K562 (cell line): ENCODE results near the gene ZNF516. TPM values are rescaled to one million over a fixed set of nuclear protein-coding genes. Genes with fewer than 3 reads are reported as not detected.

Experiments
- ATAC-seq: fragments of 200-7000 bp; cut with Tn5 transposase; 3 replicates; pipeline ENCODE4 v1.9.1; 2020; ENCODE audit warnings: moderate library complexity
- BruUV-seq: library from RNA; stranded (reverse); fragments of 400-500 nt; replicated peaks from 2 replicates; lab custom pipeline; 2021; lab: Mats Ljungman, UMichigan
- CTCF ChIA-PET: fragments of 300-600 bp; formaldehyde crosslinking; extraction: SDS; loops from one replicate; lab custom pipeline; 2021; ENCODE audit warnings: low intra/inter-chr PET ratio; lab: Yijun Ruan, JAX
- POLR2A ChIA-PET: fragments of 300-600, 350-650 bp; sonication (Branson Sonifier 250); formaldehyde crosslinking; extraction: SDS; loops from one replicate; lab custom pipeline; 2021; ENCODE audit warnings: antibody characterized with exemption, inconsistent platforms; lab: Yijun Ruan, JAX
- DNase-seq, 4 experiments: peaks; one replicate each; pipeline versions ENCODE4 v3.0.0 to v3.0.0-alpha.2; 2011 to 2018; ENCODE audit warnings: low spot score in 3 of 4, mixed read lengths in 3 of 4; ENCODE audit errors: extremely low read depth in 1 of 4
- FAIRE-seq: peaks from 2 replicates; lab custom pipeline; 2011; peaks lifted over from hg19 to GRCh38; lab: Jason Lieb, UNC
- H2AFZ ChIP-seq: 2 replicates; pipeline ENCODE4 v1.6.0; 2011; ENCODE audit warnings: low read depth, low read length, control low read depth, inconsistent platforms
- H3K27ac ChIP-seq: fragments of 200-600 bp; 3 replicates; pipeline ENCODE4 v1.8.0; 2011; ENCODE audit warnings: low read depth, mild to moderate bottlenecking, control low read depth, inconsistent platforms, low read length, moderate library complexity, mixed read lengths; ENCODE audit errors: extremely low read depth
- H3K27me3 ChIP-seq, 2 experiments: fragments of 300-600 bp in 1 of 2; 2 replicates in 1 of 2; 3 replicates in 1 of 2; pipeline versions ENCODE4 v1.6.0 to v1.8.0; 2011; ENCODE audit warnings: inconsistent platforms in 2 of 2, low read length in 2 of 2, mild to moderate bottlenecking in 1 of 2, mixed read lengths in 1 of 2, moderate library complexity in 1 of 2; ENCODE audit not compliant: control insufficient read depth in 2 of 2, insufficient read depth in 2 of 2
- H3K36me3 ChIP-seq: fragments of 300-600 bp; 3 replicates; pipeline ENCODE4 v1.8.0; 2011; ENCODE audit warnings: mild to moderate bottlenecking, low read length, inconsistent platforms; ENCODE audit not compliant: control insufficient read depth, insufficient read depth
- H3K4me1 ChIP-seq, 2 experiments: fragments of 200-600 bp in 1 of 2; replicated peaks in 1 of 2; 2 replicates in 1 of 2; 3 replicates in 1 of 2; pipeline versions ENCODE4 v1.5.1 to v1.8.0; 2011; ENCODE audit warnings: inconsistent platforms in 2 of 2, low read length in 2 of 2, mild to moderate bottlenecking in 1 of 2, mixed read lengths in 1 of 2, moderate library complexity in 1 of 2; ENCODE audit not compliant: control insufficient read depth in 2 of 2, insufficient read depth in 2 of 2
- H3K4me2 ChIP-seq: 2 replicates; pipeline ENCODE4 v1.6.1; 2011; ENCODE audit warnings: low read length, control low read depth, inconsistent platforms, mixed read lengths; ENCODE audit not compliant: insufficient read depth
- H3K4me3 ChIP-seq: fragments of 200-600 bp; sonication (generic), shearing (Covaris generic); 2 replicates; pipeline ENCODE4 v1.5.1; 2016; ENCODE audit warnings: control low read depth, inconsistent platforms
- H3K79me2 ChIP-seq: fragments of 200-600 bp; 3 replicates; pipeline ENCODE4 v1.8.0; 2011; ENCODE audit warnings: low read length, inconsistent platforms; ENCODE audit not compliant: control insufficient read depth, insufficient read depth
- H3K9ac ChIP-seq, 2 experiments: 2 replicates each; pipeline versions ENCODE4 v1.6.0 to v1.6.1; 2011; ENCODE audit warnings: low read depth in 2 of 2, low read length in 2 of 2, control low read depth in 1 of 2, inconsistent platforms in 1 of 2, mild to moderate bottlenecking in 1 of 2, mixed read lengths in 1 of 2; ENCODE audit not compliant: insufficient read depth in 1 of 2
- H3K9me1 ChIP-seq: one replicate; pipeline ENCODE4 v1.6.0; 2011; ENCODE audit warnings: inconsistent platforms, mild to moderate bottlenecking, low read length, moderate library complexity; ENCODE audit not compliant: control insufficient read depth, insufficient read depth
- H3K9me3 ChIP-seq: replicated peaks from 2 replicates; pipeline ENCODE4 v1.5.1; 2011; ENCODE audit warnings: low read depth, low read length, inconsistent platforms; ENCODE audit not compliant: control insufficient read depth, insufficient read depth
- H4K20me1 ChIP-seq: replicated peaks from 2 replicates; pipeline ENCODE4 v1.6.1; 2011; ENCODE audit warnings: low read length, inconsistent platforms, mixed read lengths; ENCODE audit not compliant: control insufficient read depth, insufficient read depth
- ASH1L ChIP-seq: fragments of 450-650 bp; IDR thresholded peaks from 2 replicates; pipeline ENCODE4 v1.6.1; 2018; ENCODE audit warnings: borderline replicate concordance, mild to moderate bottlenecking, low read depth; ENCODE audit not compliant: partially characterized antibody
- CCNT2 ChIP-seq: IDR thresholded peaks from 2 replicates; pipeline ENCODE4 v1.6.1; 2011; ENCODE audit warnings: borderline replicate concordance, low read depth, mild to moderate bottlenecking, moderate library complexity, mixed read lengths, low read length; ENCODE audit not compliant: insufficient read length; ENCODE audit errors: extremely low read depth
- CHD4 ChIP-seq: fragments of 200-600 bp; sonication (generic); IDR thresholded peaks from 3 replicates; pipeline ENCODE4 v1.6.1; 2012; ENCODE audit warnings: low read depth, mild to moderate bottlenecking, mixed read lengths, low read length, inconsistent platforms; ENCODE audit not compliant: insufficient read depth, insufficient replicate concordance, poor library complexity, severe bottlenecking
- GATAD2B ChIP-seq: fragments of 450-650 bp; IDR thresholded peaks from 2 replicates; pipeline ENCODE4 v1.6.1; 2017; ENCODE audit warnings: mild to moderate bottlenecking, borderline replicate concordance
- HDAC2 ChIP-seq: fragments of 450-650 bp; IDR thresholded peaks from 2 replicates; pipeline ENCODE4 v1.6.1; 2016; ENCODE audit warnings: mild to moderate bottlenecking
- HDGF ChIP-seq: fragments of 450-650 bp; IDR thresholded peaks from 2 replicates; pipeline ENCODE4 v1.6.1; 2016
- HNRNPUL1 ChIP-seq: fragments of 200-400 bp; formaldehyde crosslinking; IDR thresholded peaks from 2 replicates; pipeline ENCODE4 v1.6.1; 2017; ENCODE audit warnings: low read length
- ILK ChIP-seq: fragments of 450-650 bp; IDR thresholded peaks from 2 replicates; pipeline ENCODE4 v1.6.1; 2016; ENCODE audit warnings: missing genetic modification characterization, low read depth, mild to moderate bottlenecking, missing compliant biosample characterization, moderate library complexity, borderline replicate concordance
- MEF2A ChIP-seq: IDR thresholded peaks from 2 replicates; pipeline ENCODE4 v1.6.1; 2011; ENCODE audit warnings: low read depth, mild to moderate bottlenecking, low read length, moderate library complexity; ENCODE audit not compliant: control insufficient read depth
- MEF2D ChIP-seq: conservative IDR thresholded peaks from 2 replicates; pipeline ENCODE4 v1.6.1; 2016; ENCODE audit warnings: low read depth, missing genetic modification characterization, missing compliant biosample characterization
- RHOXF2B ChIP-seq: fragments of 250-450 bp; sonication (Bioruptor Pico); conservative IDR thresholded peaks from 2 replicates; pipeline ENCODE4 v1.5.1; 2021
- TGIF2 ChIP-seq: sonication (generic); formaldehyde crosslinking; IDR thresholded peaks from 2 replicates; pipeline ENCODE4 v1.8.1; 2022; ENCODE audit warnings: mild to moderate bottlenecking, missing genetic modification reagents, moderate library complexity
- YBX1 ChIP-seq: fragments of 450-650 bp; IDR thresholded peaks from 2 replicates; pipeline ENCODE4 v1.7.1; 2016; ENCODE audit warnings: mild to moderate bottlenecking
- ZFP1 ChIP-seq: fragments of 450-650 bp; formaldehyde crosslinking; IDR thresholded peaks from 2 replicates; pipeline ENCODE4 v1.4.0; 2020; ENCODE audit warnings: mild to moderate bottlenecking, mixed read lengths
- ZNF124 ChIP-seq: sonication (generic); formaldehyde crosslinking; IDR thresholded peaks from 2 replicates; pipeline ENCODE4 v1.8.1; 2022; ENCODE audit warnings: missing genetic modification reagents
- ZNF3 ChIP-seq: fragments of 250-450 bp; sonication (Bioruptor Pico); IDR thresholded peaks from 2 replicates; pipeline ENCODE4 v1.5.0; 2021; ENCODE audit warnings: mild to moderate bottlenecking, moderate library complexity
- ZNF41 ChIP-seq: fragments of 250-450 bp; sonication (Bioruptor Pico); conservative IDR thresholded peaks from 2 replicates; pipeline ENCODE4 v1.4.0; 2020; ENCODE audit warnings: mild to moderate bottlenecking
- WGBS: fragments of 100-300 bp; shearing (Covaris generic); methylation state at CpG from one replicate; pipeline ENCODE4 v1.1.6; 2016; ENCODE audit warnings: low coverage, mixed read lengths; ENCODE audit not compliant: insufficient coverage; ENCODE audit errors: missing lambda C conversion rate; 5-methylcytosine and 5-hydroxymethylcytosine counted together
- in situ Hi-C: fragments of 300-500 bp; cut with MboI; formaldehyde crosslinking; loops from 4 replicates; pipeline ENCODE4 v1.15.0; 2018; ENCODE audit warnings: inconsistent platforms, mixed read lengths
- intact Hi-C: fragments of 100-400 bp; cut with micrococcal nuclease; formaldehyde crosslinking; loops from 2 replicates; pipeline ENCODE4 v1.14.2; 2022
- polyA plus RNA-seq, 8 experiments: library from polyadenylated mRNA; depleted of rRNA in 4 of 8; stranded (reverse) in 5 of 8; unstranded in 3 of 8; fragments of >200 nt; fragmentation: Nextera tagmentation in 2 of 8; fragmentation: Illumina TruSeq in 1 of 8; extraction: Ambion mirVana in 2 of 8; extraction: Trizol in 1 of 8; gene quantifications; 2 replicates each; pipeline versions ENCODE4 v1.2.1 to v1.2.3, GENCODE V29; 2011 to 2014; ENCODE audit warnings: inconsistent platforms in 1 of 8, missing spikeins in 1 of 8
- total RNA-seq, 7 experiments: library from RNA; depleted of rRNA in 6 of 7; stranded (reverse); fragments of >200 nt in 6 of 7; fragmentation: Illumina TruSeq in 2 of 7; extraction: Trizol in 2 of 7; gene quantifications; 2 replicates each; pipeline versions ENCODE4 v1.2.1 to v1.2.3, GENCODE V29; 2011 to 2021; ENCODE audit warnings: low replicate concordance in 1 of 7
- TF ChIP-seq, protein P1 (sequence below): sonication (generic); formaldehyde crosslinking; IDR thresholded peaks from 2 replicates; pipeline ENCODE4 v1.8.0; 2022; ENCODE audit warnings: missing genetic modification reagents, mild to moderate bottlenecking, moderate library complexity, borderline replicate concordance
- TF ChIP-seq, protein P2 (sequence below): sonication (generic); formaldehyde crosslinking; IDR thresholded peaks from 2 replicates; pipeline ENCODE4 v1.9.0; 2022; ENCODE audit warnings: mild to moderate bottlenecking, missing genetic modification reagents

The ZNF516 gene
- total and polyA plus RNA-seq, 9 of the 15 experiments (the other 6 are each of a cell fraction or from before 2014, with no cell fraction given): 0.04 to 0.20 (median 0.08) TPM; not detected in 3

DNA sequence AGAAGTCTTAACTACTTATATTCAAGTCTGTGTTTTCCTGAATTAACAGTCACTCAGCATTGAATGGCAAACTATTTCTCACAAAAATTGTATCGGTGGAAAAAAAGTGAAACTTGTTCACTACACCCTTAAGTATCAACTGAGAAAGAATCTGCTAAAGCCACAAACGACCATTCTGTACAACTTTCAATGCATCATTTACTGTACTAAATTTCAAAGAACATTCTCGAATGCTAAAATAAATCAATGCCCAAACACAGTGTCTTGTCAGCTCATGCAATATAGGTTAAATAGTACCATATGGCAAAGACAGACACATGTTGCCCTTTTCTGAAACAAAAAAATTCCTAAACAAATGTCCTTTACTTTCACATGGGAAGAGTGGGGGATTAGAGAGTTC lies 9.0 kb downstream of the ZNF516 start:
- no peaks in the 10 kb centered on the region for H3K79me2 ChIP-seq
- H3K27me3 ChIP-seq: peaks cover 9 to 23% of the 10 kb centered on the region in 2 experiments; a peak in 4 of 5 replicates
- H3K9me1 ChIP-seq: no peaks in the 10 kb centered on the region
- no TSS peak for BruUV-seq
- H3K4me2 ChIP-seq: no peak overlapping the region
- no peak overlapping the region for H2AFZ ChIP-seq
- no peak overlapping the region for H3K9ac ChIP-seq
- H3K27ac ChIP-seq: no peak overlapping the region
- no peak overlapping the region for H3K4me3 ChIP-seq
- CTCF ChIA-PET: no interaction called here
- ATAC-seq (no peak), DNase-seq (no peak), FAIRE-seq (no peak)
- POLR2A ChIA-PET: no interaction called here
- no peak for TF ChIP-seq ZNF41 (CRISPR knock-in tag)
- TF ChIP-seq RHOXF2B (CRISPR knock-in tag): no peak
- no peak for TF ChIP-seq YBX1
- no peak for TF ChIP-seq MEF2D (tag)
- TF ChIP-seq ILK: no peak
- TF ChIP-seq ZFP1 (CRISPR knock-in tag): no peak
- no peak for TF ChIP-seq ZNF3 (CRISPR knock-in tag)
- no peak for TF ChIP-seq HNRNPUL1
- no peak for TF ChIP-seq TGIF2 (CRISPR knock-in tag)
- TF ChIP-seq HDAC2: no peak
- no peak for TF ChIP-seq CHD4
- TF ChIP-seq, protein P1, sequence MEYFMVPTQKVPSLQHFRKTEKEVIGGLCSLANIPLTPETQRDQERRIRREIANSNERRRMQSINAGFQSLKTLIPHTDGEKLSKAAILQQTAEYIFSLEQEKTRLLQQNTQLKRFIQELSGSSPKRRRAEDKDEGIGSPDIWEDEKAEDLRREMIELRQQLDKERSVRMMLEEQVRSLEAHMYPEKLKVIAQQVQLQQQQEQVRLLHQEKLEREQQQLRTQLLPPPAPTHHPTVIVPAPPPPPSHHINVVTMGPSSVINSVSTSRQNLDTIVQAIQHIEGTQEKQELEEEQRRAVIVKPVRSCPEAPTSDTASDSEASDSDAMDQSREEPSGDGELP: no peak
- TF ChIP-seq, protein P2, sequence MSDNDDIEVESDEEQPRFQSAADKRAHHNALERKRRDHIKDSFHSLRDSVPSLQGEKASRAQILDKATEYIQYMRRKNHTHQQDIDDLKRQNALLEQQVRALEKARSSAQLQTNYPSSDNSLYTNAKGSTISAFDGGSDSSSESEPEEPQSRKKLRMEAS (CRISPR knock-in tag): no peak
- TF ChIP-seq GATAD2B: no peak
- no peak for TF ChIP-seq ZNF124 (CRISPR knock-in tag)
- TF ChIP-seq HDGF: no peak
- TF ChIP-seq CCNT2: no peak
- no peak for TF ChIP-seq ASH1L
- TF ChIP-seq MEF2A: no peak
- H4K20me1 ChIP-seq: no peaks in the 10 kb centered on the region
- in situ Hi-C loops (no loop called here), intact Hi-C loops (no loop called here)
- H3K4me1 ChIP-seq: peaks cover 0 to 4% of the 10 kb centered on the region in 2 experiments; a peak in 2 of 5 replicates
- 5% methylated on average over 3 of the region's 3 CpGs for WGBS
- no peaks in the 10 kb centered on the region for H3K36me3 ChIP-seq
- no peaks in the 10 kb centered on the region for H3K9me3 ChIP-seq
